Measurements from ENCODE around the gene KCNJ3. TPM values are rescaled to one million over a fixed set of nuclear protein-coding genes. Genes with fewer than 3 reads are reported as not detected.
A peak's percentile ranks its signal among the peaks of the same experiment; 100 is the strongest.

Gene KCNJ3
- total RNA-seq, 8 experiments from 2014 or later, result 0.31 to 1.2 (median 0.63) TPM

DNA sequence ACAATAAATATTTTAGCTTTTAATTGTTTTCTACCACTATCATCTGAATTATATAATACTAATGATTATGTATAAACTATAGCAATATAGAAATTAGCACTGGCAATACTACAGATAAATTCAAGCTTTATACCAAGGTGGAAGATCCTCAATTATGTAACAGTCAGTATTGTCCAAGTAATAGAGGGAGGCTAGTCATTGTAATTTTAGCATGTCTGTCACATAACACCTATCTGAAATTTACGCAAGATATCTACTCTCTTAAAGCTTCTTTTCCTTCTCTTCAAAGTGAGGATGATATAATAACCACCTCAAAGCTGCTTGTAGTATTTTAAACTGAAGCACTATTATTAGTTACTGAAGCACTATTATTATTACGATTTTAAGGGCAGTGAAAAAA lies 12.2 kb downstream of the KCNJ3 start:
- in situ Hi-C loops (cut with MboI; ENCODE audit: low pct_unique_long_range_greater_than_20kb in 2 of 9, low sequenced_read_pairs in 9 of 9, unreplicated experiment in 9 of 9), result no loop called here
- H3K27ac ChIP-seq, result no peak overlapping the region
- ATAC-seq (replicated peaks in 6 of 8), result no peak
- no peak overlapping the region for H3K4me3 ChIP-seq
- 0 to 100% (median 93%) methylated on average over 1 to 2 of the region's 2 CpGs for WGBS, 10 experiments
- H3K4me1 ChIP-seq (replicated peaks in 1 of 2), result no peaks in the 10 kb centered on the region

DNA sequence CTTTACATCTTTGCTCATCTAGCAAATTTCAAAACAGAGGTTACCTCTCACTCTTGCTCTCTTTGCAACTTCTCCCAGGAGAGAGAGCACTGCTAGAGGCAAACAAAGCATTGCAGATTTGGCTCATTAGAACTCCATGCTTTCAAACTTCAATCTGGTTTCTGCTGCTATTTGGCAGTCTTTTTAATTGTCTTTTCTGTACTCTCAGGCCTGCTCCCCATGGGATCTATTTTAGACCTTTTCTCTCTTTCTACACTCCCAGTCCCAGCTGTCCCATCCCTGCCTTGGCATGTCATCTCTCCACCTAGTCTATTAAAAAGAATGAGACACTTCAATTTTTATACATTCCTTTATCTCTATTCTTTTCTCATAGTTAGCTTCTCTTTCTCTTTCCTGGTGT lies 15.2 kb downstream of the KCNJ3 start:
- Histone ChIP-seq H3K4me1 (replicated peaks in 1 of 2) (no peaks in the 10 kb centered on the region), H3K27ac (no peak overlapping the region), H3K4me3 (no peak overlapping the region)
- in situ Hi-C loops (cut with MboI; ENCODE audit: low pct_unique_long_range_greater_than_20kb in 2 of 9, low sequenced_read_pairs in 9 of 9, unreplicated experiment in 9 of 9), result no loop called here
- ATAC-seq (replicated peaks in 6 of 8), result no peak

DNA sequence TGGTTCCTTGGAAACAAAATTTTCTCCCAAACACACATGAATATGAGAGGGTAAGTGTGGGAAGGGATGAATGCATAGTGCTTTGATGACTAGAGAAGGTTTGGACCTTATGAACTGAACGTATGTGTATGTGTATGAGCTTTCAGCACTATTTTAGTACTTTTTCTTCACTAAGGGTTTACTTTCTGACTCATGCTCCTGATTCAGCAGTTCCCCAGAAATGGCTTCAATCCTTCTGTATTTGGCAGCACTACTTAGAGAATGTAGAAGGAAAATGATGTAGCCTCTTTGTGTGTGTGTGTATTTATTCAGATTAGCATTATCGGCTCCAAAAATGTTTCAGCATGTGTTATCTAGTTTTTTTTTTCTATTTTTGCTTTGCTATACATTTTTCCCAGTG lies 22.2 kb downstream of the KCNJ3 start:
- WGBS, 10 experiments, result 0 to 100% (median 63%) methylated on average over 1 to 2 of the region's 2 CpGs
- H3K4me1 ChIP-seq (replicated peaks in 1 of 2), result no peaks in the 10 kb centered on the region
- ATAC-seq (replicated peaks in 6 of 8), result peak in 3 of 8 experiments; percentile 32 to 64 (median 39)
- in situ Hi-C loops (cut with MboI; ENCODE audit: low pct_unique_long_range_greater_than_20kb in 2 of 9, low sequenced_read_pairs in 9 of 9, unreplicated experiment in 9 of 9), result no loop called here
- no peak overlapping the region for H3K4me3 ChIP-seq
- H3K27ac ChIP-seq, result no peak overlapping the region

DNA sequence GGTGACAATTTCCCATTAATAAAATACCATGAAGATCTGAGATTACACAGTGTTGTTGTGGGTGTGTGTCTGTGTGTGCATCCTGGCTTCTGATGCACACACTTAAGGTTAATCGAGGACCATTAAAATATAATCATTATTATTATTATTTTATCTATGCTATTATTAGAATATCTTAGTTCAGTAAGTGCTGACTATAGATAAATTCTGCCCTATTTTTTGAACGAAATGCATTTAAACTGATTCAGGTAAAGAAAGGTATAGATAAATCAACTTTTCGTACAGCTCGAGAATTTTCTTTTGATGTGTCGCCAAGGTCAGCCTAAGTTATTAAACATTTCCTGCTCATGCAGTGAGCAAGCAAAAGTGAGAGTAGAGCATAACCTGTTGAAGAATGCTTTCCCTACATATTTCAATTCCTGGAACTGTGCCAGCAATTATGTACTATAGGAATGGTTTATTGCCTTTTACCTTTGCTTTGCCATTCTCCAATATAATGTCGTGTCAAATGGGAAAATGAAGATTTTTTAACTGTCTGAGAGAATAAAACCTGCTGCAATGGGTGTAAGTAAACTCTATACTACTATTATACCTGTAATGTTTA lies 25.8 kb downstream of the KCNJ3 start:
- Histone ChIP-seq H3K4me3 (no peak overlapping the region), H3K4me1 (replicated peaks in 1 of 2) (no peaks in the 10 kb centered on the region), H3K27ac (no peak overlapping the region)
- 13 to 100% (median 74%) methylated on average over 3 to 6 of the region's 6 CpGs for WGBS, 10 experiments
- no peak for ATAC-seq (replicated peaks in 6 of 8)
- in situ Hi-C loops (cut with MboI; ENCODE audit: low pct_unique_long_range_greater_than_20kb in 2 of 9, low sequenced_read_pairs in 9 of 9, unreplicated experiment in 9 of 9), result no loop called here

DNA sequence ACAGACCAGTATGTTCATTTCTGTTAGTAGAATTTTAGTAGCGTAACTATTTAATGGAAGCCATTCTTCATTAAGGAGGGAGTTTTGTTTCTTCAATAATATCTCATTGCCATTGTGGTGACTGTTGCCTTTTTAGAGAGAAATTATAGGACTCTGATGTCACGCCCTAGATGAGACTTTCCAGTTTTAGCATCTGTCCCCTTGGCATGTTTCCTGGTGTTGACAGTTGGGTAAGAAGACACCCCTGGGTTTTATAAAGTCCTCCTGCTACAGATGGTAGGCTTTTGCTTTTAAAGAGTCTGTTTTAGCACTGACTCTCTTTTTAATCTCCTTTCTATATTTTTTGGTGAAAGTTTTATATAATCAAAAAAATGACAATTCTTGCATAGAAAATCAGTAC lies 41.9 kb downstream of the KCNJ3 start:
- Histone ChIP-seq H3K4me3 (no peak overlapping the region), H3K27ac (no peak overlapping the region), H3K4me1 (replicated peaks in 1 of 2) (no peaks in the 10 kb centered on the region)
- ATAC-seq (replicated peaks in 6 of 8), result no peak
- 6 to 100% (median 71%) methylated on average over 1 to 2 of the region's 2 CpGs; no CpG with 5 or more reads in 1 of the 10 experiments for WGBS, 10 experiments
- in situ Hi-C loops (cut with MboI; ENCODE audit: low pct_unique_long_range_greater_than_20kb in 2 of 9, low sequenced_read_pairs in 9 of 9, unreplicated experiment in 9 of 9), result no loop called here

DNA sequence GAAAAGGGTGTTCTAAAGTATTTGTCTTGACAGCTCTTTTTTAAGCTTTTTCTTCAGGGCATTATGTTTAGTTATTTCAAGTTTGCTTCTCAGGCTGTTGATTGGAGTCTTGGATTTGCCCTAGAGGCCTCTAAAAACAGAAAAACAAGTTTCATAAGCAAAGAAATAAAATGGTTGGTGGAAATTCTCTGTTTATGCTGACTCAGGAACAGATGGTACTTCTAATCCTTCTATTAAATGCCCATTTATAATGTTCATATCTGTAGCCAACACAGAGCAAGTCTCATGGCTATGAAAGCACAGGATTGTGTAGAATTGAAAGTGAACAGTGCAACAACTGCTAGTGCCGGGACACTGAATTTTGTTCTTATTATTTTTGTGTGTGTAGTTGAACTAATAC lies 60.4 kb downstream of the KCNJ3 start:
- in situ Hi-C loops (cut with MboI; ENCODE audit: low pct_unique_long_range_greater_than_20kb in 2 of 9, low sequenced_read_pairs in 9 of 9, unreplicated experiment in 9 of 9), result loop anchor here in 1 of 9 experiments (25.0 kb wide), 1 partner anchor 478 kb away; no protein-coding TSS in a partner anchor
- Histone ChIP-seq H3K4me1 (replicated peaks in 1 of 2) (no peaks in the 10 kb centered on the region), H3K4me3 (no peak overlapping the region), H3K27ac (no peak overlapping the region)
- 0 to 100% (median 83%) methylated on average over 1 of the region's 1 CpG; no CpG with 5 or more reads in 3 of the 10 experiments for WGBS, 10 experiments
- peak in 1 of 8 experiments; percentile 44 for ATAC-seq (replicated peaks in 6 of 8)

DNA sequence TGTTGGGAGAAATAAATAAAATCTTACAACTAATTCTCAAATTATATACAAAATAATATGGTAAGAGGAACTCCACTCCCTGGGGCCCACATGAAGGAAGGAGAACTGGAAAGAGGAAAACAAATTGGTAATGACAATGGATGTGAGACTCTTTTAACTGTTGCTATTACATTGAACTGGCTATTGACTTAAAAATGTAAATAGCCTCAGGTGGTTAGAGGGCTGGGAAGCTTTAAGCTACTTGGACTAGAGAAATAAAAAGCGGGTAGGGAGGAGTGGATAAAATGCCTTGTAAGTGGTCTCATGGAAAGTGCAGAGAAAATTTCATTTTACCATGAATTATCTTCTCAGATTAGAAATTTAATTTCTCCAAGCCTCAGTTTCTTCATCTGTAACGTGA lies 64.1 kb downstream of the KCNJ3 start:
- WGBS, 10 experiments, result 11 to 89% (median 64%) methylated on average over 1 to 2 of the region's 2 CpGs
- Histone ChIP-seq H3K27ac (no peak overlapping the region), H3K4me1 (replicated peaks in 1 of 2) (no peaks in the 10 kb centered on the region), H3K4me3 (no peak overlapping the region)
- no peak for ATAC-seq (replicated peaks in 6 of 8)
- in situ Hi-C loops (cut with MboI; ENCODE audit: low pct_unique_long_range_greater_than_20kb in 2 of 9, low sequenced_read_pairs in 9 of 9, unreplicated experiment in 9 of 9), result loop anchor here in 1 of 9 experiments (25.0 kb wide), 1 partner anchor 475 kb away; no protein-coding TSS in a partner anchor

DNA sequence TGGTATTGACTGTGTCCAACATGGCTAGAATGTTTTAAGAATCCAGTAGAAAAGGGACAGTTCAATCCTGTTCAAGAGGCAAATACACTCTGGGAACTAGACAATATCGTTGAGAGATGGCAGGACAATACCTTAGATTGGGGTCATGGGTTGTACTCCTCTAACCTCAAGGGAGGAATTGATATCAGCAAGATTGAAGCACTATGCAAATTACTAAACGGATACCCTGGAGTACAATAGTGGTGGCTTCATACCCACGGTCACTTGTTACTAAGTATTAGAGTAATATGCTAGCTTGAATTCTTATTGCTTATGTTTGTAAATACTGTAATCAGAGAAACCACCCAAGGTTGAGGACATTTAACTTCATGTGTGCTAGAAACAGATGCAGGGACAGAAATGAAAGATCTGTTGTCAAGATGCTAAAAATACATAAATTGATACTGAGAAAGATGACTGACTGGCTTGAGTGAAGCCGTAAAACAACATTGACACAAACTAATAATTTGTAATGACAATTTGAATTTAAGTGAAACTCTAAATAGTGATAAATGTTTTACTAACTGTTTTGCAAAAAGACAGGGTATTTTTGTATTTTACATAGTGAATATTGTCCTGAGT lies 73.3 kb downstream of the KCNJ3 start:
- Histone ChIP-seq H3K27ac (no peak overlapping the region), H3K4me1 (replicated peaks in 1 of 2) (no peaks in the 10 kb centered on the region), H3K4me3 (no peak overlapping the region)
- no peak for ATAC-seq (replicated peaks in 6 of 8)
- in situ Hi-C loops (cut with MboI; ENCODE audit: low pct_unique_long_range_greater_than_20kb in 2 of 9, low sequenced_read_pairs in 9 of 9, unreplicated experiment in 9 of 9), result loop anchor here in 1 of 9 experiments (25.0 kb wide), 1 partner anchor 466 kb away; no protein-coding TSS in a partner anchor
- WGBS, 10 experiments, result 18 to 100% (median 88%) methylated on average over 1 to 4 of the region's 4 CpGs; no CpG with 5 or more reads in 1 of the 10 experiments

DNA sequence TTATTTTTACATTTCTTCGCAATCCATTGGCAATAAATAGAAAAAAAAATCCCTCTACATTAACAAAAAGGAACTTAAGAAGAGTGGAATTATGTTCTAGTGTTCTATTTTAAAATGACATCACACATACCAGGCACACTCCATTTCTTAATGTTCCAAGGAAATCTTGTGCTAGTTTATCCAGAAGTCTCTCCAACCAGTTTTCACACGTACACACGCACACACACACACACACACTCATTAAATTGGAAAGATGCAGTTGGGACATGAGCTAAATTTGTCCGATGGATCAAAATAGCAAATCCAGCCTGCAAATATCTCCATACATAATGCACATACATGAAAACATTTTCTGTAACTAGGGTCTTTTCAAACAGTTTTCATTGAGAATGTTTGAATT lies 78.3 kb downstream of the KCNJ3 start:
- 11 to 100% (median 77%) methylated on average over 1 to 4 of the region's 4 CpGs for WGBS, 10 experiments
- ATAC-seq (replicated peaks in 6 of 8), result no peak
- H3K4me3 ChIP-seq, result no peak overlapping the region
- in situ Hi-C loops (cut with MboI; ENCODE audit: low pct_unique_long_range_greater_than_20kb in 2 of 9, low sequenced_read_pairs in 9 of 9, unreplicated experiment in 9 of 9), result no loop called here
- no peak overlapping the region for H3K27ac ChIP-seq
- H3K4me1 ChIP-seq (replicated peaks in 1 of 2), result no peaks in the 10 kb centered on the region

DNA sequence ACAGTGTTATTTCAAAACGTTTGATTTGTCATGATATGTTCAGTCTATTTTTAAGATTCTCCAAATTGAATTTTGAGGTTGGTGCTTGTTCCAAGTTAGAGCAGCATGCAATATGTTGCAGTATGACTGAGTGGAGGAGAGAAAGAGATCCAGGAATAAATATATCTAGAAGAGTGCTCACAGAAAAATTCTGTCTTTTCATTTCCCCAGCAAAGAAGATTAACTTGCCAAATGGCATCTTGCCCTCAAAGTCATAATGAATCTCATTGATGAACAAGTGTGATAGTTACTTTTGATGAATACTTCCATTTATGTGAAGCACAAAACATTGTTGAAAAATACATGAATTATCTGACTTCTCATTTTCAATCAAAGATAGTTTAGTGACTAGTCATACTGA lies 95.9 kb downstream of the KCNJ3 start:
- in situ Hi-C loops (cut with MboI; ENCODE audit: low pct_unique_long_range_greater_than_20kb in 2 of 9, low sequenced_read_pairs in 9 of 9, unreplicated experiment in 9 of 9), result no loop called here
- Histone ChIP-seq H3K27ac (no peak overlapping the region), H3K4me1 (replicated peaks in 1 of 2) (no peaks in the 10 kb centered on the region), H3K4me3 (no peak overlapping the region)
- WGBS, 10 experiments, result 0 to 91% (median 33%) methylated on average over 1 of the region's 1 CpG; no CpG with 5 or more reads in 1 of the 10 experiments
- no peak for ATAC-seq (replicated peaks in 6 of 8)

DNA sequence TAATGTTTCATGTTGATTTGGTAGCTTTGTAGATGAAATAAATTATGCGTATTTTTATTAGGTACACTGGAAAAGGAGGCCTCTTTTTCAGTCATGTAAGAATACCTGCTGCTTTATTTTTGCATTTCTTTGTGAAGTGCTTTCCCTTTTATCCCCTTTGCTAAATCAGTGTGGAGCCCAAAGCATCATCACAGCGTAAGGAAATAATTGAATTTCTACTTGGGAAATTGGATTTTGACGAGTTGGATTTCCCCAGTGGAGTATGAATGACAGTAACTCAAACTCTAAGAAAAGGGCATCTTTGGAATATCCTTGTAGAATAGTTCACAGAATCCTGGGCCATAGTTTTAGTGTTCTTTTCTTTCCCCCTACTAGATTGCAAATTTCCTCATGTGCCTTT lies 97.2 kb downstream of the KCNJ3 start:
- no peak for ATAC-seq (replicated peaks in 6 of 8)
- Histone ChIP-seq H3K4me3 (no peak overlapping the region), H3K27ac (no peak overlapping the region), H3K4me1 (replicated peaks in 1 of 2) (no peaks in the 10 kb centered on the region)
- in situ Hi-C loops (cut with MboI; ENCODE audit: low pct_unique_long_range_greater_than_20kb in 2 of 9, low sequenced_read_pairs in 9 of 9, unreplicated experiment in 9 of 9), result no loop called here
- WGBS, 10 experiments, result 7 to 100% (median 43%) methylated on average over 1 to 3 of the region's 3 CpGs

DNA sequence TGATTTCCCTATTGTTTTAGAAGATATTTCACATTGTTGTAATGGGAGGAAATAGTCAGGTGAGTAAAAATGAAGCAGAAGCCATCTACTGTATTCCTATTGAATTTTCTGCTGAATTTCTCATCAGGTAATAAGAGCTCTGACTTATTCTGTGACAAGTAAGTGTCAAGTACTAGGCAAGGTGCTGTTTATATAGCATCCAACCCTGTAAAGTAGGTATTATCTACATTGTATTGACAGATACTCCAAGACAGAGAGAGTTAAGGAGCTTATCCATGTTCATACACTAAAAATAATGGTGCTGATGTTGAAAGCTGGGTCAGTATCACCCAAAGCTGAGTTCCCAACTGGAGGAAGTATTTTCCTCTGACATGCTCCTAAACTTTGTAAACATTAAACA lies 106.0 kb downstream of the KCNJ3 start:
- Histone ChIP-seq H3K4me3 (no peak overlapping the region), H3K27ac (no peak overlapping the region), H3K4me1 (replicated peaks in 1 of 2) (no peaks in the 10 kb centered on the region)
- no peak for ATAC-seq (replicated peaks in 6 of 8)
- in situ Hi-C loops (cut with MboI; ENCODE audit: low pct_unique_long_range_greater_than_20kb in 2 of 9, low sequenced_read_pairs in 9 of 9, unreplicated experiment in 9 of 9), result no loop called here

DNA sequence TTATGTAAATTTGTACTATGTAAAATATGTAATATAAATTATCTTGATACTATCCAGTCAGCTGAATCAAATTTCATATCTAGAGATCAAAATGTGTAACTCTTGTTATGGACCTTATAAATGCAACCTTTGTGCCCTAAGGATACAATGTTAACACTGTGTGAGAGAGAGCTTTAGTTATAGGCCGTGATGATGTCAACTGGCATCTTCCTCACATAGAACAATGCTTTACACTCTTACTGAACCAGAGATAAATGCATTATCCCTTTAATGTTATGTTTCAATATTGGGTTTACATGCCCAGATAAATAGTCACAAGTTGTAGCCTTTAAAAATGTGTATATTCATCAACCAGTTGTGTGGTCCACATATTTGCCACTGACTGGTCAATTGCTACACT lies 115.1 kb downstream of the KCNJ3 start:
- no peak for ATAC-seq (replicated peaks in 6 of 8)
- no peak overlapping the region for H3K27ac ChIP-seq
- no peaks in the 10 kb centered on the region for H3K4me1 ChIP-seq (replicated peaks in 1 of 2)
- in situ Hi-C loops (cut with MboI; ENCODE audit: low pct_unique_long_range_greater_than_20kb in 2 of 9, low sequenced_read_pairs in 9 of 9, unreplicated experiment in 9 of 9), result no loop called here
- H3K4me3 ChIP-seq, result no peak overlapping the region
- 0 to 100% (median 83%) methylated on average over 1 of the region's 1 CpG; no CpG with 5 or more reads in 3 of the 10 experiments for WGBS, 10 experiments

DNA sequence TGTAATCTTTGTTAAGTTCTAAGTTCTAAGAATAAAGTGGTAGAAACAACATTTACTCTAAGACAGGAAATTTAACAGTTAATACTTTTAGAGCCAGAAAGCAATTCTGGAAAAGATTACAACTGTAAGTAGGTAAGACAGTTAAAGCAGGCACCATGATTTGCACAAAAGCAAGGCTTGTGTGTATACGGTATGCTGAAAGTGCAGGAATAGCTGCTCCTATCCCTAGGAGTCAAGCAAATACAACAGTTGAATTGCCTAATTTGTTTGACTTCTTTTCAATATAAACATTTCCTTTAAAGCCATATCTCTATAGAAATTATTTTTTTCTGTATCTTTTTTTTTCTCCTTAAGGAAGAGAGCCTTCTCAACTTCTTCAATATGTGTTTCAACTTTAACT lies 116.4 kb downstream of the KCNJ3 start:
- 38 to 71% (median 56%) methylated on average over 1 of the region's 1 CpG; no CpG with 5 or more reads in 6 of the 10 experiments for WGBS, 10 experiments
- in situ Hi-C loops (cut with MboI; ENCODE audit: low pct_unique_long_range_greater_than_20kb in 2 of 9, low sequenced_read_pairs in 9 of 9, unreplicated experiment in 9 of 9), result no loop called here
- no peak overlapping the region for H3K4me3 ChIP-seq
- no peak overlapping the region for H3K27ac ChIP-seq
- no peaks in the 10 kb centered on the region for H3K4me1 ChIP-seq (replicated peaks in 1 of 2)
- no peak for ATAC-seq (replicated peaks in 6 of 8)

All from motor neuron (in vitro differentiated cells).